ENCODE data around the gene DLGAP1.

DLGAP1 gene

DNA sequence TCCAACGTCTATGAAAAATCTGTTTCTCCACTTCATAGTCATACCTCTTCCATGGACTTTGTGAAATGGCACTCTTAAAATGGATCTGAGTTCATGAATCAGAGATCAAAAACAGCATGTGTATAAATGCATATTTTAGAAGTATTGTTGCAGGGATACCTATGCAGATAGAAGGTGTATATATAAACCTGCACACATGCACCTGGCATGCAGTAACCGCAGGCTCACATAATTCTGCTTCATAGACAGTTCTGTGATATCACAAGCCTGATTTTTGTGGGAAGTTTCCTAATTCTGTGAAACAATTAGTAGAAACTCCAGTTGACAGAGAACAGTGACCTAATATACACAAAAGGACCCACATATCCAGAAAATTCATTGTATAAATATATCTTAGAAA, 583.4 kb downstream of the DLGAP1 start:
- no peak for DNase-seq (ENCODE audit: low read depth, low spot score)

DNA sequence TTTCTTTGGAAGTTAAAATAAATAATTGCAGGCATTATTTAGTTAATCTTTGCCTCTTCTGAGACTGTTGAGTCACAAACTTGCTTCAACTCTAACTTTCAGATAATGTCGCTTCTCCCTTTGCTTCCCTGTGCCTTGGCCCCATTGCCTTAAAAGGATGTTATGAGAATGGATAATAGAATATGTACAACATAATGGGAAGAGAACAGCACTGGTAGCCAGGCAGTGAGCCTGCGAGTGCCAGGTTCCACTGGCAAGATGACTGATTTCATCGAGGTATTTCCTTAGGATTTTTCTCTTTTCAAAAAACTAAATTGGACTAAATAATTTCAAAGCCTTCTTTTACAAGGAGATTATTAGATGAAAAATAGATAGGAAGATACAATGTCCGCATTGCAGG, 584.2 kb downstream of the DLGAP1 start:
- DNase-seq (ENCODE audit: low read depth, low spot score): no peak

DNA sequence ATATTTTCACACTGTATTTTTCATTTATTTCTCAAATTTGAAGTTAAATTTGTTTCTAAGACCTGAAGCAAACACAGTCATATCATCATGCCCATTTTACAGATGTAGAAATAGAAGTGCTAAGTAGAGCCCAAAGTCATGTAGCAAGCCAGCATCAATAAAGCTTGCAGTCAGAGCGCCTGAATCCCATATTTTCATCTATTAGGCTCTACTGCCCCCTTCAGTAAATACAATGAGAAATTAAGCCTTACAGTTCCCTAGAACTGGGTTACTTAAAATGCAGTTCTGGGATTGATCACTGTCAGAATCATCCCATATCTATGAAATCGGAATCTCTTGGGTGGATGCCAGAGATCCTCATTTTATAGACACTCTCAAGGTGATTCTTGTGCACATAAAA, 585.3 kb downstream of the DLGAP1 start:
- no peak for DNase-seq (ENCODE audit: low read depth, low spot score)

DNA sequence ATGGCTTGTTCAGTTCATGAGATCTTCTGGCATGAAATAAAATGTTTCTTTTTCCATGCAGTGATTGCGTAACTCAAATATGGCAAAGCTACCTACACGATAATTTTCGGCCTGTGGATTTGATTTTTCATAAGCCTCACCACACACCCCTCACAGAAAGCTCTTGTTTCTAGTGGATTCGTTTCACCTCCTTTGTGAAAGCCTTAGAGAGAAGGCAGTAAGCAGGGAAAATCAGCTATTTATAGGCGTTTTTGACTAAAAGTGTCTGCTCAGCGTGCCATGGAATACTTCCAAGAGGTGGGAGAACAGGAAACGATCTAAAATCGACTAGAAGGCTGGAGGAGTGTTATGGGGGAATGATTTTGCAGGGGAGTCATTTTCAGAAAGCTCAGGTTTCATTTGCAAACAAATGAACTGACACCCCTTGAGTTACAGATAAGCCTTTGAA, 587.2 kb downstream of the DLGAP1 start:
- DNase-seq (ENCODE audit: low read depth, low spot score): no peak

DNA sequence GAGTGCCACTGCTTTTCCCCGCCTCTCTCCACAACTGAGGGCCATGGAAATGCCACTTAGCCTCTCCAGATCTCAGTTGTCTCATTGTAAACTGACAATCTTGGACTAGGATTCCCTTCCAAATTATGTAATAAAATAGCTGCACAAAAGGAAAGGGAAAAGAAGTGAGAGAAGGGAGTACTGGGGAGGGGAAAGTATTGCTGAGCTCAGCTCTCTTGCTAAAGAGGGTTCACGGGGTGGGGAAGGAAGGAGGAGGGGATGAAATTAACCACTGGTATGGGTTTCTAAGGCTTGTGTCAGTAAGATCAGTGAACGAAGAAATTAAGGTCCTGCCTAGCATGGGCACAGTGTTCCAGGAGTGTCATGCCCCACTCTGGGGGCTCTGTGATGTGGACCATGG, 587.9 kb downstream of the DLGAP1 start:
- no peak for DNase-seq (ENCODE audit: low read depth, low spot score)

DNA sequence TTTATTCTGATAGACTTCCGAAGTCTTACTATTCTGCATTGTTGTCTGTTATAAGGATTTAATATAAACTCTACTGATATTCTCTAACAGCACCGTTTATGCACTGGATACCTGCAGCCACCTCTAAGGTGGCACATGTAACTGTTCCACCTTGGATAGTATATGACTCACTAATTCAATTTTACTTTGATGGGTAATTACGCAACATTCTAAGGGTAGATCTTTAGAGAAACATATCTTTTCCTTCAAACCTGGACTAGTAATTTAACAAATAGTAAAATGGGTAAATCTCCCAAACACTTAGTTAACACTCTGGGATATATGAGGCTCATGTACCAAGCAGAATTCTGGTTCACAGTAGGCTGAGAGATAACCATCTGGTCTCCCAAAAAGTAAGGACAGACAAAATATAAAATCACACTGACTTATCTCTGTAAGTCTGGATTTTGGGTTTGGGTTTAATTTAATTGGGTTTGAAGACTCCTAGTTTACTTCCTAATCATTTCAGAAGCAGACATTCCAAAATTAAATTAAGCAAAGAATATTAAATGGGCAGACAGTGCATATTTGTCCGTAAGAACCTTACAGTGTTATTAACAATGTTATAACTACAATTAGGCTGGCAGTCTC, 590.3 kb downstream of the DLGAP1 start:
- no peak for DNase-seq (ENCODE audit: low read depth, low spot score)

DNA sequence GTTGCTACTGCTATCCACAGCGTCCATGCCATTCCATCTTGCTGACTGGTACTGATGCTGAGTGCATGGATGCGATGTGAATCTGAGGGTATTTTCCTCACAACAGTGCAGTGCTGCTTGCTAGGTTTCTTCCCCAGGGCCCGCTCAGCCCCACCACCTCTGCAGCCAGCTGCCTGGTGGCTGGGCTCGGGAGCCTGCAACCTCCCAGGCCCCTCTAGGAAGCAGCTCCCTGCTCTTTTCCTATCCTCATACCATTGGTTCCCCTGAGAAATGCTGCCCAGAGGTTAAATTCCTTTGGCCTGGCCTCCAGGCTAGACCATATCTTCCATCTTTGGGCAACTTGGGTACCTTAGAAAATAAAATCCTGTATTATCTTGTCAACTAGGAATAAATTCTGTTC, 591.5 kb downstream of the DLGAP1 start:
- no peak for DNase-seq (ENCODE audit: low read depth, low spot score)

DNA sequence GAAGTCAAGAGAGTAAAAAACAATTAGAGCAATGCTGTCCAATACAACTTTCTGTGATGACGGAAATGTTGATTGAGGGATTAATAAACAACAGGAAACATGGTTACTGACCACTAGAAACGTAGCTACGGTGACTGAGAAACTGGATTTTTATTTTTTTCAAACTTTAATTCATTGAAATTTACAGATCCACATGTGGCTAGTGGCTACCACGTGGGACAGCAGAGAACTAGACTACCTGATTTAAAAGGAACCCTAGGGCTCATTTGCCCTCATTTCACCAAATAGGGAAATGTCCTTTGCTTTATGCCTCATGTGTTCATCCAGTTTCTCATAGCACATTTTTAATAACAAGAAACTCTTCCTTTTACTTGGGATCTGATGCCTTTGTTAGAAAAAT, 592.1 kb downstream of the DLGAP1 start:
- no peak for DNase-seq (ENCODE audit: low read depth, low spot score)

DNA sequence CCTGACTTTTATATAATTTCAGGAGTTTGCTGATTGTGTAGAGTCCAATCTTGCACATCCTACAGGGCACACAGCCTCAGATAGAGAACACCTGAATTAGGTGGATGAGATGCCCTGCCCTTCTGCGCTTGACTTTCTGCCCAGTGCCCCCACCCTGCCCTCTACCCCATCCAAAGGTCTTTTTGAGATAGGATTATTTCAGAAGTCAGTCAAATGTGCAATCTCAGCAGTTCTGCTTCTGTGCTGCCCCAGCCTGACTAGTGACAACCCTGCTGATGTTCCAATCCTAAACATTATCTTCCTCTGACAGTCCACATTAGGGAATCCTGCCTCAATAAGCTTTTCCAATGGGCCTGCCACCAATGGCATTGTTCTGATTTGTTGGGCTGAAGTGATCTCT, 593.6 kb downstream of the DLGAP1 start:
- no peak for DNase-seq (ENCODE audit: low read depth, low spot score)

DNA sequence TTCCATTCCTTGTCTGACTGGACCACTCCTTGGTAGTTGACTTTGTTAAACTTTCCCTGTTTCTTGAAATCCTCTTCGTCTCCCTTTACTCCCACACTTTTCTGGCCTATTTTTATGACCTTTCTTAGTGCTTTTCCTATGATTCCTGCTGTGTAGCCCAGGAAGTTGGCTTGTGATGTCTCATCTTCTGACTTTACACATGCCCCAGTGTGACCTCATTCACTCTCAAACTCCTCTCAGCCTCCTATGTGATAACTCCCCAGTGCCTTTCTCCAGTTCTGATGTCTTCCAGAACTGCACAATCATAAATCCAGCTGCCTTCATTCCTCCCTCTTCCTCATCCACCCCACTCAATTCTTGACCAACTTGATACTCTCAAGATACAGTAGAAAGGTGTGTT, 597.6 kb downstream of the DLGAP1 start:
- no peak for DNase-seq (ENCODE audit: low read depth, low spot score)

DNA sequence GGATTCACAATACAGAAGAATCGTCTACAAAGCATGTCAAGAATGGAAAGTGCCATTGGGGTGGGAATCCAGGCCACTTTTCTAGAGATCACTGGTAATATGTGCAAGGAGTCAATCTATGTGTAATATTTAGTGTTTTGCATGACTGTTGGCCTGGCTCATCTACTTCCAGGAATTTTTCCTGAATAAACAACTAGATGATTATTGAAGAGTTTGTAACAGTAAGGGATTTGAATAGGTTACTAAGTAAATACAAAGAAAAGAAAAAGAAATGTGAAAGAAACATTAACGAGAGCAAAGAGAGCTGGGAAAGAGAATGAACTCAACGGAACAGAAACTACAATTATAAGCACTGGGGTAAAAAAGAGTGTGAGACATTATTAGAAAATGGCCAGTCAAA, 599.1 kb downstream of the DLGAP1 start:
- no peak for DNase-seq (ENCODE audit: low read depth, low spot score)

DNA sequence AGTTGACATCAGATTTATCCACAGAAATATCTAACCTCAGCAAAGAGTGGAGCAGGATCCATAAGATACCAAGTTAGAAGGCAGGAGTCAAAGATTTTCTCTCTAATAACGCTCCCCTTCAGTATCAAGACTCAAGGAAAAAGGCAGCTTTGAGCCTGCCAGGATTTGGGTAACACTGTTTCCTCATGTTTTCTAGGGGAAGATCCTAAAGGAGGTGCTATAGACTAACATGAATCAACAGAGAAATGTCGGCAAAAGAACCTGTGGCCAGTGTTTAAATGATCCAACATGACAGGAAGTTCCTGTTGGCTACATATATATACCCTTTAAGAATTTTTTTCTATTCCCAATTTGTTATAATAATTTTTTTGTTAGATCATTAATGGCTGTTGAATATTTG, 602.8 kb downstream of the DLGAP1 start:
- DNase-seq (ENCODE audit: low read depth, low spot score): no peak

DNA sequence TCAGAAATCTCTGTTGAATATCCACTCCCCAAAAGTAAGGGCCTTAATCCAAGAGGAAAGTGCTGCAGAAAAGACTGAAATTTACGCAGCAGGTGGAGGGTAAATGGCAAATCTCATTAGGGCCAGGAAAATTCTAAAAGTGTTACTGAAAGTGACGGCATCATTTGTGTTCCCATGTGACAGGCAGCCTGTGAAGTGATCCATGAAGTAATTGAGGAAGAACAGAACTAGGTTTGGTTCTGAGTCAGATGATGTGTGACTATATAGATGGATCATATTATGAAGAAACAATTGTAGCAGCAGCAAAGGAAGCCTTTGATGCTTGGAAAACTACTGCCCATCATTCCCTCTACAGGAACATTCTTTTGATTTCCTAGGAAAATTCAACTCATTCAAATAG, 603.9 kb downstream of the DLGAP1 start:
- no peak for DNase-seq (ENCODE audit: low read depth, low spot score)

DNA sequence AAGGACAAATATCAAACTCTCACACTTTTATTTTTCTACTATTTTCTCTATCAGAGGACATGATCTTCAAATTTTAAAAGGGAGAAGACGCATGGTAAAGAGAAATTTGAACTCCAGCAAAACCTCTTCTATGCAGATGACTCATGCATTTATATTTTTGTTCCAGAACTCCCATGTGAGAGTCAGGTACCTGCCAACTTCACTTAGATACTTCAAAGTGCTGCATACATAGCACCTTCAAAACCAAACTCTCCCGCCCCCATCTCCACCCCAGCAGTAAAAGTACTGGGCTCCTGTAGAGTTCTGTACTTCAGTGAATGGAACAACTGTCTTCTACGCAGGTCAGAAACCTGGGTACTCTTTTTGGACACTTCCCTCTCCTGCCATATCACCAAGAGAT, 606.8 kb downstream of the DLGAP1 start:
- no peak for DNase-seq (ENCODE audit: low read depth, low spot score)

DNA sequence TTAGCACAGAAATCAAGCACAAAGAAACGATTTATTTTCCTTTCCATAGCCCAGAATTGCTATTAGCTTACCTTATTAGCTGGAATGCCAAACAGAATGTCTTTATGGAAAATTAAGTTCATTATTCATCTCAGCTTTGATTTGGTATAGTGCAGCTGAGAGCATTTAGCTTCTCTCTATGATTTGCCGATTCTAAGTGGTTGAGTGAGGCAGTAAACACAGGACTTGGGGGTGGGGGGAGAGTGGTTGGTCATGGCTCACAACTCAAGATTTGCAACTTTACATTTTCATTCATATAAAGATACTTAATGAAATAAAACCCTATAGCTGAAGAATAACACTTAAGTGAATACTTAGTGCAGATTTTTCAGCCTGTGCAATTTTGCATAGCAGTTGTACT, 609.9 kb downstream of the DLGAP1 start:
- DNase-seq (ENCODE audit: low read depth, low spot score): no peak

DNA sequence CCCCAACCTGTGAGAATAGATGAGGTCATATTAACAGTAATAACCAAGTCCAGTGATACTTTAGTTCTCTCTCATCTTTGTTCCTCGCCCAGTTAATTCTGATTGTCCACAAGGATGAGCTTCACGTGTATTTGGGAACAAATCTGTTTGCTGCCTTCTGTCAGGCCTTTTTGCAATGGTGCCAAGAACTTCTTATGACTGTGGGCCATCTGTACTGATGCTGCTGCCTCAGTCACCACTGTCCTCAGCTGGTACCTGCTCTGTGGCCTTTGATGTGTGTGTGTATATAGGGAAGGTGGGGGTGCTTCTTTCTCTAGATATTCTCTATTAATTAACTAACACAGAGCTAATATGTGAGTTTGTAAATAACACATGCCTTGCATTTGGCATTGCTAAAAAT, 612.3 kb downstream of the DLGAP1 start:
- DNase-seq (ENCODE audit: low read depth, low spot score): no peak

DNA sequence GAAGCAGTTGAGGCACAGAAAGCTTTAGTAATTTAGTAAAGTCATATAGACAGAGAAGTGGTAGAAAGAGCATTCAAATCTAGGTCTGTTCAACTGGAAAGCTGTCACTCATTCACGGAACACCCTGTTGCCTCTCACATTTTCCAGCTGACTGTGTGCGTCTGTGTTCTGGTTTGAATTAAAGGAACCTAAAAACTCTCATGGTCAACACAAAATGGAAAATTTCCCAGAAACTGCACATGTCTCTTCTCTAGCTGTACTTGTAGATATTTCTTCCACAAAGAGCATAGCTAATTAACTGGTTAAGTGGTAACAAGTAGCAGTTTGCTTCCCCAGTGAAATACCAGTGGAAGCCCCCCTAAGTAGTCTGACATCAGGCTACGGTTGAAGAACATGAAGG, 614.3 kb downstream of the DLGAP1 start:
- no peak for DNase-seq (ENCODE audit: low read depth, low spot score)

DNA sequence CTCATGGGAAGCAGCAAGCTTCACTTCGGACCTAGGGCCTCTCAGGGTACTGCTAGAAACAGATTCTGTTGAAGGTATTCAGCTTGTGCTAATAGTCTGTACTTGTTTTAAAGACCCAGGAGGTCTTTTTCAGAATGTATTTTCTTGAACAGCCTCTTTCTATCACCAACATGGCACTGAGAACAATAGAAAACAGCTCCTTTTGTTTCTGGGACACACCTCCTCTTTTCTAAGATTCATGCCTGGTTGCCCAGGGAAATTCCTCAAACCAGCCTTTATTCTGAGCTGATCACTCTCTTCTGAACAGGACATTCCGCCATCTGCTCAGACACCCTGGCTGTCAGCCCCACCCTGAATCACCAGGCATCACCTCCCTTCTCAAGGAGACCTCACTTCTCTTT, 615.5 kb downstream of the DLGAP1 start:
- no peak for DNase-seq (ENCODE audit: low read depth, low spot score)

DNA sequence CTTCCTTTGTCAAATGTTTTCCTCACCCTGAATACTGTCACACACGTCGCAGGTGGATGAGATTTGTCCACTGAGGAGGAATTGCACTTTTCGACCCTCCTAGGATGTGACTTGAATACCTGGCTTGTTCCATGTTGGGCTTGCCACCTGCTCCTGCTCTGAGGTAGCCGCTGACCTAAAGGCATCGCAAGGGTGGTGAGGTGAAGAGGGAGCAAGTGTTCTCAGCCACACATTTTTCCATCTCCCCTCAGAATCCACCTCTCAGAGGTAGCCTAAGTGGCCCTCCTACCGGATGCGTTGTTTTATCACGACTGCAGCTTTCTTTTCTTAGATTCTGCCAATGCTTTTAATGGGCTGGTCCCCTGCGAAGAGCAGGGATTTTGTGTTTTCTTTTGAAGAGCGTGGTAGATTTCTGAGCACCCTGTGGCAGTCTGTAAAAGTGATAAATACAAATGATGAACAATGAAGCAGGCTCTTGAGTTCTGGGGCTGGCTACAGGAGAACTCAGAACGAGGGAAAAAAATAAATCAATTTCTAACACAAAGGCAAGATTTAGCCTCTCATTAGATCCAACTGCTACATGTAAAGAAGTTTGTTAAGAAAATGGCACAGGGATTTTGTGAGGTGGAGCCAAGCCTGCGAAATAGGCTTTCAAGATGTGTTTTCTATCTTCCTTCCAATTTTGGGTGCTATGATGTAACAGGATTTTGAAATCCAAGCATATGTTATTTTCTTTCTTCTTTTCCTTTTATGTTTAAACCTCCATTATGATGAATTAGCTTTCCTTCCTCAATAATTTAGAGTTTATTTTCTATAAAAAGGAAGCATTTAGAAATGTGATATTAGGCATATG, 618.4 kb downstream of the DLGAP1 start:
- no peak for DNase-seq (ENCODE audit: low read depth, low spot score)

DNA sequence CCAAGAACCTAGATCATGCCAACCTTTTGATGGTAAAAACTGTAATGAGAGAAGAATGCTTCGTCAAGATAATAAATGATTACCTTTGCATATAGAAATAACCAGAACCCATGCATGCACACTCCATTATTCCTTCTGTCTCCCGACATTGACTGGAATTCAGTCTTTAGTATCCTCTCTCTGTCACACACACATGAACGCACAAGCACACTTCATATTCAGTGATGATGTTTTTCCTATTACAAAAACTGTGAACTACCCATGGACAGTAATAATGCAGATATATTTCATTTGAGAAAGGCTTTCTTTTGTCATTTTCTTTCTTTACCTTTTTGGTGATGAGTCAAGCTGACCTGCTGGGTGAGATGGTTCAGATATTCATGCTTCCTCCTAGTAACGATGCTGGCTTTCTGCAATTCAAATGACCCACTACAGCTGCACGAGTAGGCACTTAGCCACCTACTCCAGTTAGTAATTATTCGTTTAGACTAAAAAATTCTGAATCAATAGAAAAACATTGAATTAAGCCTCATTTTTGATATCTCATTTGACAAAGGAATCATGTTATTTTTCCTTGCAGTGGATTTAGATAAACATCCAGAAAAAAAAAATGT, 623.0 kb downstream of the DLGAP1 start:
- no peak for DNase-seq (ENCODE audit: low read depth, low spot score)

DNA sequence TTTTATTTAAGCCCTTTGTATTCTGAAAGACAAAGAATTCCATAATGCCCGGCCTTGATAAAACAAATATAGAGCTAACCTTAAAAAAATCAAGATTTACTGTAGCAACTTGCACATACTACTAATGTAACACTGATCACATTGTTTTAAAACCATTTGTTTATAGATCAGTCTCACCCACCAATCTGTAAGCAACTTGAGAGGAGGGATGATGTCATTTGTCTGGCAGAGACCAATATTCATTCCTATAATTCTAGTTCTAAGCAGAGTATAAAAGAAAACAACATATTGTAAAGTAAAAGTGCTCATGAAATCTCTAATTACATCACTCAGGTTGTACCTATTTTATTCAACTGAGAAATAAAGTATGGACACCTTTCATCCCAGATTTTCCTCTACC, 624.5 kb downstream of the DLGAP1 start:
- no peak for DNase-seq (ENCODE audit: low read depth, low spot score)

DNA sequence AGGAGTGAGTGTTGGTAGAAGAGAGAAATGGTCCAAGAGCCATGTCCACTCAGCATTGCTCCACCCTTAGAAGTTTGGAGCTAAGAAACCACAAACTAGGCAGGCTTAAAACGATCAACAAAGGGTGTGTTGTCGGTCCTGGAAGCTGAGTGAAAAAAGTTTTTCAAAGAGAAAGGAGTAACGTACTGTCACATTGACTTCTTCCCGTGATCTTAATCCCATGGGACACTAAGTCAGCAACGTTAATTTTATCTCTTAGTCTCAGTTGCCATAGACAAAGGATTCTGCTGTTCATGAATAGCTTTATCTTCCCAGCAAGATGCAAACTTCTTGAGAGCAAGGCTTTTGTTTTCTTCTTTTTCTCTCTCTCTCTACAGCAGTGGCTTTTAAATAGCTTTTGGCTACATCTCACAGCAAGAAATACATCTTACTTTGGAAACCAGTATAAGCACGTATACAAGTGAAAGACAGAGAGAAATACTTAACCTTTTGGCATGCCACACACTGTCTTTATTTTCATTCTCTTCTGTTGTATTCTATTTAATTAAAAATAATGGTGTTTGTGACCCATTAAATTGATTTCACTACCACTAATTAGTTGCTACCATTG, 627.8 kb downstream of the DLGAP1 start:
- DNase-seq (ENCODE audit: low read depth, low spot score): no peak

DNA sequence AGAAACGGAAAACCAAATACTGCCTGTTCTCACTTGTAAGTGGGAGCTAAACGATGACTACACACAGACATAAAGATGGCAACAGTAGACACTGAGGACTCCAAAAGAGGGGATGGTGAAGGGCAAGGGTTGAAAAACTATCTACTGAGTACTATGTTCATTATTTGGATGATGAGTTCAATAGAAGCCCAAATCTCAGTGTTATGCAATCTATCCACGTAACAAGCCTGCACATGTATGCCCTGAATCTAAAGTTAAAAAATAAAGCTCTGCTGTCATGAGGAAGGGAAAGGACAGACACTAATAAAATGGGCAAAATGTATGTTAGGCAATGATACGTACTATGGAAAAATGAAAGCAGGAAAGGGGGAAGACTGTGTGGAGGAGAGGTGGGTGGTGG, 629.1 kb downstream of the DLGAP1 start:
- DNase-seq (ENCODE audit: low read depth, low spot score): no peak

Data from activated CD4-positive, CD25-positive, alpha-beta regulatory T cell treated with anti-CD3 and anti-CD28 coated beads, Interleukin-2, amount 50 U/mL, for 16 hours (primary cell).